Measurements from ENCODE around the gene SH3GL1.

Gene SH3GL1

DNA sequence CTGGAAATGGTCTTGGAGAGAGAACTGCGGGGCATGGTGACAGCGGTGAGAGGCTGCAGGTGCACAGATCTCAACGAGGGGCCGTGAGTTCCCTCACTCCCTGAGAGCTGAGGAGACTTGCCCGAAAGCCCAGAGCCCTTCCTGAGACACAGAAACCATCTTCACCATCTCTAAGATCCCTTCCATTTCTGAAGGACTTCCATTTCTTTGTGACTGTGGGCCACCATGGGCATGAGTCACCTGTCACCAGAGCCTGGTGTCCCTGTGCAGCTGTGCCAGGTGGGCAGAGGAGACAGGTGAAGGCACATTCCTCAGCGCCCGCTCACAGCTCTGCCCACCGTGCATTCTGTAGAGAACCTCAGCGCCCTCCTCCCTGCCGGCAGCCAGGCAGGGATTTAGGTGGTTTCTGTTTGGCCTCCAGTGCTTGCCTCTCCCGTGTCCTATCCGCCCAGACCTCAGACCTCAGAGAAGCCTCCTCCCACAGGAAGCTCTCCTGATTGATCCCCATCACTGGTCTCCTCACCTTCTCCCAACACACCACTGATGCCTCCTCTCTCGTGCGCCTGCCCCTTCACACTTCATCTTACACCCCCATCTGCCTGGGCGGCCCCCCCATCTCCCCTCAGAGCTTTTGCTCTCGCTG lies 24.2 kb downstream of the SH3GL1 start:
- no peaks in the 10 kb centered on the region for H3K36me3 ChIP-seq (ENCODE audit: control insufficient read depth in 2 of 2, insufficient read depth in 2 of 2, low read length in 2 of 2)
- H3K9ac ChIP-seq (ENCODE audit: low read depth in 1 of 2, low read length in 2 of 2) = no peak overlapping the region
- H3K4me1 ChIP-seq (ENCODE audit: control insufficient read depth in 2 of 2, insufficient read depth in 2 of 2, low read length in 2 of 2) = peaks cover 44 to 47% of the 10 kb centered on the region in 2 donors
- H3K27ac ChIP-seq (ENCODE audit: low read depth in 2 of 2, low read length in 2 of 2) = peak overlapping the region; percentile 11
- H3K4me3 ChIP-seq (ENCODE audit: low read length in 2 of 2) = no peak overlapping the region
- H3K9me3 ChIP-seq (ENCODE audit: control insufficient read depth in 2 of 2, low read length in 2 of 2) = no peaks in the 10 kb centered on the region
- no peaks in the 10 kb centered on the region for H3K27me3 ChIP-seq (ENCODE audit: control insufficient read depth in 2 of 2, insufficient read depth in 2 of 2, low read length in 2 of 2)

DNA sequence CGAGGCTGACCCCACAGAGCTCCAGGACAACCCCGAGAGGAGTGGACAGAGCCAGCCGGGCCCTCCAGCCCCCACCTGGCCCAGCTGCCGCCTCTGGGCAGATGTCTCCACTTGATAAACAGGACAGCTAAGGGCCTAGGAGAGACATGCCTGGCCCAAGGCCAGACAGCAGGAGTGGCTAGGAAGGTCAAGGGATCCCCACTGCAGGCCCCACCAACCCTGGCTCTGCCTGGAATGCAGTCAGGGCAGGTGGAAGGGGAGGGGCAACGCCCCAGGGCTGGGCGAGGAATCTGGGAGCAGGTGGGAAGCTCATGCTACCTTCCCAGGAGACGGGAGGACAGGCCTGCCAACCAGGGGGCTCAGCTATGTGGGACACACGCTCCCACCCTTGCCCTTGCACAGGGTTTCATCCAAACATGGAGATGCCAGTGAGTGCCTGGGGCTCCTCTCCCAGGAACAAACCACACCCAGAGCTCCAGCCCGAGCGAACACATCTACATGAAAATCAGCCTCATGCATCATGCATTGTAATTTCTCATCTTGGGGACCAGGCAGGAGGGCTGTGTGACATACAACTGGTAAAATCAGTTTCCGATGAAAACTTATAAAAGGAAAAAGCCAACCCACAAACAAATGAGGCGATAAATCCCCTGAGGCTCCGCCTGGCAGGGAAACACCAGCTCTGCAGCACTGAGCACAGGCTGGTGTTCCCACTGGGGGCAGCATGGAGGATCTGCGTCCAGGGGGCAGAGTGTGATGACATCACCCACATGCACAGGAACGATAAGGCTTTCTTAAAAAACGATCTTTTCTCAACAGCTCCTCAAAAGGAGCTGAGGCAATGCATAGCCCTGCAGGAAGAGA lies 25.0 kb downstream of the SH3GL1 start:
- Histone ChIP-seq H3K36me3 (ENCODE audit: control insufficient read depth in 2 of 2, insufficient read depth in 2 of 2, low read length in 2 of 2) (no peaks in the 10 kb centered on the region), H3K9me3 (ENCODE audit: control insufficient read depth in 2 of 2, low read length in 2 of 2) (no peaks in the 10 kb centered on the region), H3K9ac (ENCODE audit: low read depth in 1 of 2, low read length in 2 of 2) (peak overlapping the region in 1 of 2 donors; percentile 23), H3K4me1 (ENCODE audit: control insufficient read depth in 2 of 2, insufficient read depth in 2 of 2, low read length in 2 of 2) (peaks cover 47 to 55% of the 10 kb centered on the region in 2 donors), H3K4me3 (ENCODE audit: low read length in 2 of 2) (peak overlapping the region in 1 of 2 donors; percentile 15), H3K27me3 (ENCODE audit: control insufficient read depth in 2 of 2, insufficient read depth in 2 of 2, low read length in 2 of 2) (no peaks in the 10 kb centered on the region), H3K27ac (ENCODE audit: low read depth in 2 of 2, low read length in 2 of 2) (peak overlapping the region; percentile 71 to 78)

DNA sequence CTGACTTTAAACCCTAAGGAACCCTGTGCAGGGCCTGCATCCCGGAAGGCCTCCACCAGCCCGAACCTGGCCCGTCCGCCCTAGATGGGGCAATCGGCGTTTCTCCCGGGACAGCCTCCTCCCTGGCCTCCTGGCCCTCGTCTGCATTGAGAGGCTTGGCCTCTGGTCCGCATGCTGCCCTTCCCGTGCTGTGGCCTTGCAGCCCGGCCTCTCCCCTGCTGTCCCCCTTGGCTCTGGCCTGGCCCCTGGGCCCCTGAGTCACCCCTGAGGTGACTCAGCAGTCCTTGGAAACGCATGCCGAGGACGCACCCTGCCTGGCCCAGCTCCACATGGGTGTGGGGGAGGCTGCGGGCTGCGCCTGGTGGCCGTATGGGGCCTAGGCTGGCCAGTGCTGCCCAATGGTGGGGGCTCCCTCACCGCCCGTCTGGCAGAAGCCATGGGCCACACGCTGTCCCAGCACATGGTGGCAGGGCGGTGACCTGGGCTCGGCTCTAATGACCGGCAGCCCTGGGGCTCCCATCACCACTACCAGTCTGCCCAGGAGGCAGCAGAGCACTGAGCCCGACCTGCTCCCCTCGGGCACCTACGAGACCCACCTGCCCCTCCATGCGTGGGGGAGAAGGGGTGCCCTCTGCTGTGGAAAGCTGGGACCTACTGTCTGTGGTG lies 25.7 kb downstream of the SH3GL1 start:
- H3K9ac ChIP-seq (ENCODE audit: low read depth in 1 of 2, low read length in 2 of 2) = peak overlapping the region in 1 of 2 donors; percentile 23
- peak overlapping the region; percentile 71 to 78 for H3K27ac ChIP-seq (ENCODE audit: low read depth in 2 of 2, low read length in 2 of 2)
- H3K4me1 ChIP-seq (ENCODE audit: control insufficient read depth in 2 of 2, insufficient read depth in 2 of 2, low read length in 2 of 2) = peaks cover 48 to 56% of the 10 kb centered on the region in 2 donors
- H3K9me3 ChIP-seq (ENCODE audit: control insufficient read depth in 2 of 2, low read length in 2 of 2) = no peaks in the 10 kb centered on the region
- no peaks in the 10 kb centered on the region for H3K36me3 ChIP-seq (ENCODE audit: control insufficient read depth in 2 of 2, insufficient read depth in 2 of 2, low read length in 2 of 2)
- no peaks in the 10 kb centered on the region for H3K27me3 ChIP-seq (ENCODE audit: control insufficient read depth in 2 of 2, insufficient read depth in 2 of 2, low read length in 2 of 2)
- H3K4me3 ChIP-seq (ENCODE audit: low read length in 2 of 2) = peak overlapping the region in 1 of 2 donors; percentile 15

DNA sequence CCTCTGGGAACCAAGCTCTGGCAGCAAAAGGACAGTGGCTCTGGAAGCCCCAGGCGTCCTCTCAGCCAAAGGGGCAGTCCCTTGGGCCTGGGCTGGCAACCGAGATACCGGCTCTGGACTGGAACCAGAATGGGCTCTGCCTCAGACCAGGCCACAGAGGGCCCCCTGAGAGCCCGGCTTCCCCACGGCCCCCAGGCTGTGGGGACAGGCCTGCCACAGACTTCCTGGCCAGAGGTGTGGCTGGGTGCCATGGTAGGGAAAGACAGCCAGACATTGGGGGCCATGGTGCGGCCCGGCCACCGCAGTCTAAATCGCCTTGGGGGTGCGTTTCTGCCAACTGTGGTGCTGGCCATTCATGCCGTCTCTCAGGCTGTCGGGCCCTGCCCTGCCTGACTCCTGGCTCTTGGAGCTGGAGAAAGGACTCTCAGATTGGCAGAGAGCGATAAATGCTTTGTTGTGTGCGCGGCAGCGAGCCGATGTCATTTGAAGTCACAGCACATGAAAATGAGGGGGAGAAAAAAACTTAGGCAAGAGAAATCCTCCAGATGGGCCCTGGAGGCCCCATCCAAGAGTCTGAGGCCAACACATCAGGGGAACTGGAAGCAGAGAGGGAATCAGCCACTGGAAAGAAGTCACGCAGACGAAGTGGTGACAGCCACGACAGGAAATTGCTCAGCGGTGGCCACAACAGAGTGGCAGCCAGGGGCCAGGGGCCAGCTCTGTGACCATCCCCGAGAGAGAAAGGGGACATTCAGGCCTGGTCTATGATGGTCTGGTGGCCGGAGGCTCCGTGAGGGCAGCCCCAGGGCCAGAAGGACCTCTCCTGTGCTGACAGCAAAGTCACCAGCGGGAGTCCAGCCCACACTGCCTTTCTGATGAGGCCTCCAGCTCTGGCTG lies 26.5 kb downstream of the SH3GL1 start:
- H3K4me3 ChIP-seq (ENCODE audit: low read length in 2 of 2) = no peak overlapping the region
- no peaks in the 10 kb centered on the region for H3K9me3 ChIP-seq (ENCODE audit: control insufficient read depth in 2 of 2, low read length in 2 of 2)
- H3K4me1 ChIP-seq (ENCODE audit: control insufficient read depth in 2 of 2, insufficient read depth in 2 of 2, low read length in 2 of 2) = peaks cover 48 to 59% of the 10 kb centered on the region in 2 donors
- peak overlapping the region; percentile 71 to 78 for H3K27ac ChIP-seq (ENCODE audit: low read depth in 2 of 2, low read length in 2 of 2)
- no peaks in the 10 kb centered on the region for H3K27me3 ChIP-seq (ENCODE audit: control insufficient read depth in 2 of 2, insufficient read depth in 2 of 2, low read length in 2 of 2)
- H3K36me3 ChIP-seq (ENCODE audit: control insufficient read depth in 2 of 2, insufficient read depth in 2 of 2, low read length in 2 of 2) = no peaks in the 10 kb centered on the region
- H3K9ac ChIP-seq (ENCODE audit: low read depth in 1 of 2, low read length in 2 of 2) = peak overlapping the region; percentile 20 to 24

DNA sequence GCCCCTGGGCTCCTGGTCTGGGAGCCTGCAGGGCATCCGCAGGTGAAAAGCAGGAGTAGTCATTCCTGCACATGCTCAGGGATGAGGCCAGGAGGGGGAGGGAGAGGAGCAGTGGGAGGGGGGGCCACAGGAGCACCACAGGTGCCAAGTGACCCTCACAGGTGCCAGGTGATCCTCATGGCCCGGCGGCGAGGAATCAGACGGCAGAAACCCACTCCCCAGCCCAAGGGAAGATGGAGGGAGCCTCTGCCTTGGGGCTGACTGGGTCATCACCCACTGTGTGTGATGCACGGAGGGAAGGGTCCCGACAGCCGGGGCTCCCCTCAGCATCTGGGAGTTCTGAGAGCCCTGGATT lies 27.4 kb downstream of the SH3GL1 start:
- no peak overlapping the region for H3K9ac ChIP-seq (ENCODE audit: low read depth in 1 of 2, low read length in 2 of 2)
- H3K27ac ChIP-seq (ENCODE audit: low read depth in 2 of 2, low read length in 2 of 2) = no peak overlapping the region
- no peaks in the 10 kb centered on the region for H3K9me3 ChIP-seq (ENCODE audit: control insufficient read depth in 2 of 2, low read length in 2 of 2)
- H3K4me3 ChIP-seq (ENCODE audit: low read length in 2 of 2) = no peak overlapping the region
- peaks cover 52 to 65% of the 10 kb centered on the region in 2 donors for H3K4me1 ChIP-seq (ENCODE audit: control insufficient read depth in 2 of 2, insufficient read depth in 2 of 2, low read length in 2 of 2)
- H3K36me3 ChIP-seq (ENCODE audit: control insufficient read depth in 2 of 2, insufficient read depth in 2 of 2, low read length in 2 of 2) = no peaks in the 10 kb centered on the region
- no peaks in the 10 kb centered on the region for H3K27me3 ChIP-seq (ENCODE audit: control insufficient read depth in 2 of 2, insufficient read depth in 2 of 2, low read length in 2 of 2)

DNA sequence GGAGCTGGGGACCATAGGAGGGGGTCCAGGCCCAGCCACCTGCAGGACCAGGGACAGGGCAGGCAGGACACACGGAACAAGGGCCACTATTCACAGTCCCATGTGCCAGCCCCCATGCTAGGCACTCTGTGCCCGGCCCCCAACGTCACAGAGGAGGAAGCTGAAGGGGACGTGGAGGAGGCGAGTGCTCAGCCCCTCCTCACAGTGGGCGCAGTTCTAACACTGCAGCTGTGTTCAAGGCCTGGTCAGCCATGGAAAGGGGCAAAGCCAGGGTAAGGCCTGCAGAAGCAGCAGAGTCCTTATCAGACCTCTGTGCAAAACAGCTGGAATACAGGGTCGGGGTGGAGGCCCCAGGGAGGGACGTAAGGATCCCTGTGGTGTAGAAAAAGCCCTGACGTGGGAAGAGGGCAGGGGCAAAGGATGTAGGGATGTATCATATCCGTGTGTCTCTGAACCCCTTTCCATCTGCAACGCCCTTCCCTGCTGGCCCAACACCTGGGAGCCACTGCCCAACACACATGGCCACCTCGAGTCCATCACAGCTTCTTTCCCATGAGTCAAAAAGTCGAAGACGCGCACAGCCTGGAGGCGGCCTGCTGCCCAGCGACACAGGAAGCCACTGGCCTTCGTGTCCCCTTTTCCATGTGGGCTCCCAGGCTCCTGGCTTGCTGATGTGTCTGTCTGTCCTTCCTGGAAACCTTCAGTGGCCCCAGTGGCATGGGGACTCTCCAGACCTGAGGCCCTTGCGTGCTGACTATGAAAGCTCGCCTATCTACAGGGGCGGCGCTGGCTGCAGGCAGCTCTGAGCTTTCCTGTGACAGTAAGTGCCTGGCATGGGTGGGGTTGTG lies 28.0 kb downstream of the SH3GL1 start:
- H3K27me3 ChIP-seq (ENCODE audit: control insufficient read depth in 2 of 2, insufficient read depth in 2 of 2, low read length in 2 of 2) = no peaks in the 10 kb centered on the region
- H3K27ac ChIP-seq (ENCODE audit: low read depth in 2 of 2, low read length in 2 of 2) = no peak overlapping the region
- peaks cover 52 to 64% of the 10 kb centered on the region in 2 donors for H3K4me1 ChIP-seq (ENCODE audit: control insufficient read depth in 2 of 2, insufficient read depth in 2 of 2, low read length in 2 of 2)
- no peak overlapping the region for H3K4me3 ChIP-seq (ENCODE audit: low read length in 2 of 2)
- no peaks in the 10 kb centered on the region for H3K9me3 ChIP-seq (ENCODE audit: control insufficient read depth in 2 of 2, low read length in 2 of 2)
- no peak overlapping the region for H3K9ac ChIP-seq (ENCODE audit: low read depth in 1 of 2, low read length in 2 of 2)
- no peaks in the 10 kb centered on the region for H3K36me3 ChIP-seq (ENCODE audit: control insufficient read depth in 2 of 2, insufficient read depth in 2 of 2, low read length in 2 of 2)

DNA sequence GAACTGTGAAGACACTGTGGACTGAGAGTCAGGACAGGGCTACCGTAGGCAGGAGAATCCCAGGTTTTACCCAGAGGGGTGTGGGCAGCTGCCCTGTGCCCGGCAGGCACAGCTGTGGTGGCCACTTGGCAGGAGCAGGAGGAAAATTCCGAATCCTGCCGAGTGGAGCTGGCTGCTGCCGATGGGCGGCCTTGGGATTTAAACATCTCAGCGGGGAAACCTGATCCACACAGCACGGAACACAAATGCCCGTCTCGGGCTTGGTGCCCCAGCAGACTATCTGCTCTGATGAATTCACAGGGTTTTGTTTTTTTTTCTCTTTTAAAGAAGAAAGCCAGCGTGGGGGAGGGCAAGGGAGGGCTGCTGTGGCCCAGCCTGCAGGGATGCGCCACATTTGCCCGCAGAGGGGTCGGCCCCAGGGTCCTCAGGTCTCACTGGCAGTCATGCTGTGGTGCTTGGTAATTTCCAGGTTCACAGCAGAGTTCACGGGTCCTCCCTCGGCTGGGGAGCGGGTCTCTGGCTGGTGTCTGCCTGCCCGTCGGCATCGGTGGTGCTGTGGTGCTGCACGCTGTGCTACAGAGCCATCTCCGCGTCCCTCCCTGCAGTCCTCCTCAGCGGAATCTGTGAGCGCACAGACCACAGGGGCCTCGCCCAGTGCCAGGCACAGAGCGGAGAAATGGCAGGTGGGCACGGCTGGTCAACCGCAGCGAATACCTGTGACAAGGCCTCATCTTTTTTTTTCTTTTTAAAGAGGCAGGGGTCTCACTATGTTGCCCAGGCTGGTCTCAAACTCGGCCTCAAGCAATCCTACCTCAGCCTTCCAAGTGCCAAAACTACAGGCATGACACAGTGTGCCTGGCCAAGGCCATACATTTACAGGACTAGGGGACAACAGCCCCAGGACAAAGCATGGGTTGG lies 28.8 kb downstream of the SH3GL1 start:
- H3K27ac ChIP-seq (ENCODE audit: low read depth in 2 of 2, low read length in 2 of 2) = peak overlapping the region in 1 of 2 donors; percentile 83
- H3K4me1 ChIP-seq (ENCODE audit: control insufficient read depth in 2 of 2, insufficient read depth in 2 of 2, low read length in 2 of 2) = peaks cover 52 to 61% of the 10 kb centered on the region in 2 donors
- H3K36me3 ChIP-seq (ENCODE audit: control insufficient read depth in 2 of 2, insufficient read depth in 2 of 2, low read length in 2 of 2) = no peaks in the 10 kb centered on the region
- no peaks in the 10 kb centered on the region for H3K9me3 ChIP-seq (ENCODE audit: control insufficient read depth in 2 of 2, low read length in 2 of 2)
- H3K9ac ChIP-seq (ENCODE audit: low read depth in 1 of 2, low read length in 2 of 2) = no peak overlapping the region
- no peaks in the 10 kb centered on the region for H3K27me3 ChIP-seq (ENCODE audit: control insufficient read depth in 2 of 2, insufficient read depth in 2 of 2, low read length in 2 of 2)
- no peak overlapping the region for H3K4me3 ChIP-seq (ENCODE audit: low read length in 2 of 2)

DNA sequence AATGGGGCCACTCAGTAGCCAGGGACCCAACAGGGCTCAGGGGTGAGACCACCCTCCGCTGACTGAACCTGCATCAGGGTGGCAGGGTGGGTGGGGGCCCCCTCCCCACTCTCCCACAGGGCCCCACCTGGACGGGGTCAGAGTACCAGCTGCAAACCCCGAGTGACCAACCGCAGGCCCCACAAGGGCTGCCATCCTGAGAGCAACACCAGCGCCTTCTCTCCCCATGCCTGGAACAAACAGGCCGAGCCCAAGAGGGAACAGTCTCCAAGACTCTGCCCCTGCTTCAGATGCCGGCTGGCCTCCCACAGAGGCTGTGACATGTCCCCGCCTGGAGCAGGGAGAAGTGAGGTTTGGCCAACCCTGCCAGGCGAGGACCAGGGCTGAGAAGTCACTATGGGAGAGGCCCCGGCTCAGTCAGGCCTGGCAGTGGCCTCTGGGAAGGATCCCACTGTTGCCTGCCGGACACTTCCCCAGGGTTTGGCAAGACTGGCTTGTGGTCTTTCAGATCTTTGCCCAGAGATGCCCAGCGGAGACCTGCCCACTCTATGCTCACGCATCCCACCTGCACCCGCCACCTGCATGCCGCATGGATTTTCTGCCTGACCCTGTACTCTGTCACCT lies 29.8 kb downstream of the SH3GL1 start:
- Histone ChIP-seq H3K4me3 (ENCODE audit: low read length in 2 of 2) (peak overlapping the region; percentile 52), H3K27ac (ENCODE audit: low read depth in 2 of 2, low read length in 2 of 2) (peak overlapping the region in 1 of 2 donors; percentile 83), H3K4me1 (ENCODE audit: control insufficient read depth in 2 of 2, insufficient read depth in 2 of 2, low read length in 2 of 2) (peaks cover 42 to 54% of the 10 kb centered on the region in 2 donors), H3K27me3 (ENCODE audit: control insufficient read depth in 2 of 2, insufficient read depth in 2 of 2, low read length in 2 of 2) (no peaks in the 10 kb centered on the region), H3K36me3 (ENCODE audit: control insufficient read depth in 2 of 2, insufficient read depth in 2 of 2, low read length in 2 of 2) (peaks cover 5 to 7% of the 10 kb centered on the region in 2 donors), H3K9me3 (ENCODE audit: control insufficient read depth in 2 of 2, low read length in 2 of 2) (no peaks in the 10 kb centered on the region), H3K9ac (ENCODE audit: low read depth in 1 of 2, low read length in 2 of 2) (peak overlapping the region in 1 of 2 donors; percentile 24)

Data from mucosa of rectum (tissue), 2 donors.